Embryonic facial prominence (tissue), 1 donor: ENCODE measurements around the gene SPNS3.

ENCODE experiments used
- DNase-seq: peaks from one replicate; pipeline ENCODE4 v3.0.0-alpha.2; 2016; ENCODE audit errors: extremely low spot score

The SPNS3 gene

DNA sequence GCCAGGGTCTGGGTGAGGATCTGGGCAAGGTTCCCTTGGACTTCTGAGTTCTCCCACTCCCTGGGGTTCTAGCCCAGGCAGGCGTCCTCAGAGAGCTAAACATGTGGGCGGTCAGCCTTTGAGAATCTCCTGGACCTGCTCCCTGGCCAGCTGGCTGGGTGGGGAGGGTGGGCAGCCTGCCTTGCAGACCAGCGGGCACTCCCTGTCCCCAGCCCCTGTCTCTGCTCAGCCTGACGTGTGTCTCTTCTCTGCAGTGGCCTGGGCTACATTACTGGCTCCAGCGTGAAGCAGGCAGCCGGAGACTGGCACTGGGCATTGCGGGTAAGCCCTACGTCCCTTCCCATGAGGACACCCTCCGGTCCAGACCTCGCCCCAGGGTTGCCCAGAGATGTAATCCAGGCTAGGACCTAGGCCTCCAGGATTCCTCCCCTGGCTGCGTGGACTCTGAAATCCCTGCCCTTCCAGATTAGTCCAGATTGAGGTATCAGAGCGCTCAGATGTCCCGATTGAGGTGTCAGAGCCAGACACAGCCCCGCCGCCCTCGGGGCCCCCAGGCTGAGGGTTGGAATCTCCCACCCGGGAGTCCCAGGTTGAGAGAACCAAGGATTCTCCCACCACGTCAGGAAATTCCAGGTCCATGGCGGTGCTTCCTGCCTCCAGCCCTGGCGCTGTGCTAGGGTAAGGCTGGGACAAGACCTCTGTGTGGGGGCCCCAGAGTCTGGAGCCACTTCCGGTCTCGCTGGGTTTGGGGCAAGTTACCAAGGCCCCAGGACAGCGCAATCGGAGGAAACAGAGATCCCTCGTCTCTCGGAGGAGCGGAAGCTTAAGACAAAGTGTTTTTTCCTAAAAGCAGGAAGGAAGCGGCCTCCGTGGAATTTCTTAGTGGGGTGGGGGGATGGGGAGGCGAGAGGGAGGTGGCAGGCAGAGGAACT, 97.3 kb downstream of the SPNS3 start:
- no peak for DNase-seq

DNA sequence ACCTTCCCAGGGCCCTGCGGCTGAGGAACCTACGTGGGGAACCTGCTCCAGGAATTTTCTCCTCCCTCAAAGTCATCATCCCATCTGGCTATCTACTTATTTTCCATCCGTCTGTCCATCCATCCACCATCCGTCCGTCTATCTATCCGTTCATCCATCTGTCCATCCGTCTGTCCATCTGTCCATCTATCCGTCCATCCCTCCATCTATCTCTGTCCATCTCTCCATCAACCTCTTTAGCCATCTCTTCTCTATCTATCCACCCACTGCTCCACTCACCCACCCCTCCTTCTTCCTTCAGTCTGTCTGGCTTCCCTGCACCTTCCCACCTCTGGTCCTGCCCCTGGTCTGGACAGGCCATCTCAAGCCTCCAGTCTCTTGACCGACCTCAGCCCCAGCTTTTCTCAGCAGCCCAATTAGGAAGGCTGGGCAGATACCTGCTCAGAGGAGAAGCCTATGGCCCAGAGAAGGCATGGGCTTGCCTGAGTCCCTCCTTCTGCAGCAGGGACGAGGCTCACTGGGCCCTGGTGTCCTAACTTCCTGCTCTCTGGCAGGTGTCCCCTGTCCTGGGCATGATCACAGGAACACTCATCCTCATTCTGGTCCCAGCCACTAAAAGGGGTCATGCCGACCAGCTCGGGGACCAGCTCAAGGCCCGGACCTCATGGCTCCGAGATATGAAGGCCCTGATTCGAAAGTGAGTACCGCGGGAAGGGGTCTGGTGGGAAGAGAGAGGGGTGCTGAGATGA, 98.4 kb downstream of the SPNS3 start:
- no peak for DNase-seq

DNA sequence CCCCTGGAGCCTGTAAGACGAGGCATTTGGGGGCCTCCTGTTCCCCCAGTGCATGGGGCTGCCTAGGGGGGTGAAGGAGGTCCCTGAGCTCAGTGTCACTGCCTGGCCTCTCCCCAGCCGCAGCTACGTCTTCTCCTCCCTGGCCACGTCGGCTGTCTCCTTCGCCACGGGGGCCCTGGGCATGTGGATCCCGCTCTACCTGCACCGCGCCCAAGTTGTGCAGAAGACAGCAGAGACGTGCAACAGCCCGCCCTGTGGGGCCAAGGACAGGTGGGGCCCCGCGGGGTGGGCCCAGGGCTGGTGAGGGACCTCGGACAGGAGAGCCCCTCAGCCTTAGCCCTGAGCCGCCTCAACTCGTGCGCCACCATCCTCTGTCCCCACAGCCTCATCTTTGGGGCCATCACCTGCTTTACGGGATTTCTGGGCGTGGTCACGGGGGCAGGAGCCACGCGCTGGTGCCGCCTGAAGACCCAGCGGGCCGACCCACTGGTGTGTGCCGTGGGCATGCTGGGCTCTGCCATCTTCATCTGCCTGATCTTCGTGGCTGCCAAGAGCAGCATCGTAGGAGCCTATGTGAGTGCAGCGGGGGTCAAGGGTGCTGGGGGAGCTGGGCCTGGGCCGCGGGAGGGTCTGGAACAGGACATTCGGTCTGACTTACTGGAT, 99.3 kb downstream of the SPNS3 start:
- no peak for DNase-seq

DNA sequence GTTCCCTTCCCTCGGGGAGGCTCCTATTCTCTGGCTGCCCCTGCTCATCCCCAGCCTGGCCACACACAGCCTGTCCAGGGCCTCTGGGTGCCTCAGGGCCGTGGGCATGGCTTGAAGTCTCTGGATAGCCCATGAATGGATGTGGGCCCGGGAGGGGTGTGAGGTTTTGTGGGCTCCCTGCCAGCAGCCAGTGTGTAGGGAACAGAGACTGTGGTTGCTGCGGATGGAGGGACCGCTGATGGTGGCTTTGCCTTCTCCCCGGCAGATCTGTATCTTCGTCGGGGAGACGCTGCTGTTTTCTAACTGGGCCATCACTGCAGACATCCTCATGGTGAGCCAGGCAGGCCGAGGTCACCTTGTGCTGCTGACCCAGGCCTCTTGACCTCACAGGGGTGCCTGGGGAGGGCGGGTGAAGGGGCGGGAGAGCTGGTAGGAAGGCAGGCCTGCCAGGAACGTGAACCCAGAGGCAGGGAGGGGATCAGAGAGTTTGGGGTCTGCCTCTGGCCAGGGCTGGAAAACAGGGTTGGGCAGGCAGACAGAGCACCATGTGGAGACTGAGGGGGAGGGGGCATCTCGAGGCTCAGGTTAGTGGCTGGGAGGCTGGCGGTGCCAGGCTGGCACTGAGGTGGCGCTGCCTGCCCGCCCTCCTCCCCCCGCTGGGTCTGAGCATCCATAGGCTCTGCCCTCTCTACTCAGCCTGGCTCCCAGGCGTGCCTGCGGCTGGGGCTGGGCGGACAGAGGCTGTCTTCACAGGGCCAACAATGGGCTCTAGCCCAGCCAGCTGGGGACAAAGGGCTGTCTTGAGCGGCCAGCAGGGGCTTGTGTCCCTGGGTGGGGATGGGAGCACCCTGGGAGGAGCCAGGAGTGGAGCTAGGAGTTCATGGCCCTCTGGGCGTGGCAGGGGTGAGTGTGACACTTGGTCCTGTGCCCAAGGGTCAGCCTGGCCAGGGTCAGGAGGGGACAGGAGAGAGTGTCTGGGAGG, 100.1 kb downstream of the SPNS3 start:
- no peak for DNase-seq

GRCh38 chr17:4534515-4534914, 100.8 kb downstream of the SPNS3 start:
- no peak for DNase-seq

- DNase-seq = no peak
These were observed 101.4 kb downstream of the SPNS3 start for GRCh38 chr17:4534928-4535666.

DNA sequence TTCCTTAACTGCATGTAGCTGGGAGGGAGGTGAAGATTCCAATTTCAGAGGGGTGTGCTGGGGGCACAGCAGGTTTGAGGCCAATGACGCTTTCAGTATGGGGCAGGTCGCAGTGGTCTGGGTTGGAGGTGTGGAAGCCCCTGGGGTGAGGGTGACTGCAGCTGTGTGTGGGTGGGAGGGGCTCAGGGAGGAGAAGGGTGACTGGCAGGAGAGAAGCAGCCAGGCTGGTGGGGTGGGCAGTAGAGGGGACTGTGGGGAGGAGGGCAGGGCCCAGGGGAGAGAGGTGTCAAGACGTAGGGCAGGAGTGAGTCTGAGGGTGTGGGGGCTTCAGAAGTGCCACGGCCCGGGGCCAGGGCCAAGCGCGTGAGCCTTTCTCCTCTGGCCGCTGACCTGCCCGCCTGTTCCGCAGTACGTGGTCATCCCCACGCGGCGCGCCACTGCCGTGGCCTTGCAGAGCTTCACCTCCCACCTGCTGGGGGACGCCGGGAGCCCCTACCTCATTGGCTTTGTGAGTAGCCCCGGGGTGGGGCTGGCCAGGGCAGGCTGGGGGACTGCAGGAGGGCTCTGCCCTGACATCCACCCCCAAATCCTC, 102.0 kb downstream of the SPNS3 start:
- DNase-seq = no peak

GRCh38 chr17:4536259-4536741, 102.6 kb downstream of the SPNS3 start:
- no peak for DNase-seq

- no peak for DNase-seq
These were observed 103.1 kb downstream of the SPNS3 start for GRCh38 chr17:4536742-4537411.
